Measurements from ENCODE around the gene TYROBP.
"Not testable (repeated sequence)": the region's sequence is repeated elsewhere in the genome, so short reads cannot be mapped to it uniquely, and the experiment has no call there.

TYROBP gene

DNA sequence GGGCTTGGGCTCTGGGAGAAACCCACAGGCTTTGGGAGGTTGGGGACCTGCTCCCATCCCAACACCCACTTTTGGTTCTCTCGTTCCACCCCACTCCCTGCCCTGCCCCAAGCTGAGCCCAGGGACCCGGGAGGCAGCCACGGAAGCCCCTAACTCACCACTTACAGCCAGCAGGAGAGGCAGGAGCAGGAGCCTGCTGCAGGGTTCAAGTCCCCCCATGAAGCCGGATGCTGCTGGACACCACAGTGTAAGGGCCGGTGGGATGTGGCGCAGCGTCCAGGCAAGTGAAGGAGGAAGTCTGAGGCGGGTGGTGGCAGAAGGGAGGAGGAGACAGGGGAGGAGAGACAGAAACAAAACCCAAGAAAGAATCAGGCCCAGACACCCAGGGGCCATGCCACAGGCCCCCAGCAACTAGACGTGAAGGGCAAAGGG is at the start of gene TYROBP:
TYROBP (minus strand) TSS at position 286 of the 432 bp plus-strand sequence; CDS start at position 219, 67 bp downstream.
- in situ Hi-C loops (cut with HindIII; ENCODE audit: low pct_ligation_motif_present, low pct_unique_long_range_greater_than_20kb, low sequenced_read_pairs): no loop called here
- no peak for DNase-seq

DNA sequence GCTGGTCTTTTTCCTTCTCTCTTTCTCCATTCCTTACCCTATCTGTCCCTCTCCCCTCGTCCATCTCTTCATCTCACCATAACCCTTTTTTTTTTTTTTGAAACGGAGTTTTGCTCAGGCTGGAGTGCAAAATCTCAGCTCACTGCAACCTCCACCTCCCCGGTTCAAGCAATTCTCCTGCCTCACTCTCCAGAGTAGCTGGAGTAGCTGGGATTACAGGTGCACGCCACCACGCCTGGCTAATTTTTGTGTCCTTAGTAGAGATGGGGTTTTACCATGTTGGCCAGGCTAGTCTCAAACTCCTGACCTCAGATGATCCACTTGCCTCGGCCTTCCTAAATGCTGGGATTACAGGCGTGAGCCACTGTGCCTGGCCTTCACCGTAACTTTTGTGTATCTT is 49.3 kb upstream of the TYROBP start:
- in situ Hi-C loops (cut with HindIII; ENCODE audit: low pct_ligation_motif_present, low pct_unique_long_range_greater_than_20kb, low sequenced_read_pairs); DNase-seq: not testable (repeated sequence)

DNA sequence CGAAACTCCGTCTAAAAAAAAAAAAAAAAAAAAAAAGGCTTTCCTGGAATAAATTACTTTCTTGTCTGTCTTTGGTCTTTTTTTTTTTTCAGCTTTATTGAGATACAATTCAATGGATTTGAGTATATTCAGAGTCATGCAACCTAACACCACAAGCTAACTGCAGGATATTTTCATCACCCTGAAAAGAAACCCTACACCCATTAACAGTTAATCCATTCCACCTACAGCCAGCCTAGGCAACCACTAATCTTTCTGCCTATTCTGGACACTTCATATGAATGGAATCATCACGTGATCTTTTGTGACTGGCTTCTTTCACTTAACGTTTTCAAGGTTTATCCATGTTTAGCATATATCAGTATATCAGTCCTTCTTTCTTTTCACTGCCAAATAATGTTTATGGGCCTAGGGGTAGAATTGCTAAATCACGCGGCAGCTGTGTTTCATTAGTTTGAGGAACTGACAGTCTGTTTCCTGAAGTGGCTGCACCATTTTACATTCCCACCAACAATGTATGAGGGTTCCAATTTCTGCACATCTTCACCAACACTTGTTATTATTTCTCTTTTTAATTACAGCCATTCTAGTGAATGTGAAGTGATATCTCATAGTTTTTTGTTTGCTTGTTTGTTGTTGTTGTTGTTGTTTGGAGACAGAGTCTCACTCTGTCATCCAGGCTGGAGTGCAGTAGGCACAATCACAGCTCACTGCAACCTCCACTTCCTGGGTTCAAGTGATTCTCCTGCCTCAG is 48.0 kb upstream of the TYROBP start:
- in situ Hi-C loops (cut with HindIII; ENCODE audit: low pct_ligation_motif_present, low pct_unique_long_range_greater_than_20kb, low sequenced_read_pairs): no loop called here

DNA sequence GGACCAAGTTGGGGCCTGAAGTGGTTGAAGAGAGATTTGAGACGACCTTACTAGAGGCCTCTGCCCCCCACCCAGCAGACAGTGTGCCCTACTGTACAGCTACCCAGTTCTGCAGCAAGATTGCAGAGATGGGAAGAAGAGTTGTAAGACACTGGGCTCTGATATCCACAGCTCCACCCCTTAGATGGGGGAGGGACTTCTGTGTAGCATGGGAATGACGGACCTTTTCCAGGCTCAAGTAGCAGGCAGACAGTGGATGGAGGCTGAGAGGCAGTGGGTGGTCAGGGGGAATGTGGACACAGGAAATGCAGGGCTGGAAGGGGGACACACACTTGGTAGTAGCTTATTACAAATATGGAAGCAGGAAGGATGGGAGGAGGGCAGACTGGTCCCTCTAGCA is 41.0 kb upstream of the TYROBP start:
- in situ Hi-C loops (cut with HindIII; ENCODE audit: low pct_ligation_motif_present, low pct_unique_long_range_greater_than_20kb, low sequenced_read_pairs): no loop called here
- DNase-seq: no peak

More for the DNA sequence above, 48.0 kb upstream of the TYROBP start:
- no peak for DNase-seq

DNA sequence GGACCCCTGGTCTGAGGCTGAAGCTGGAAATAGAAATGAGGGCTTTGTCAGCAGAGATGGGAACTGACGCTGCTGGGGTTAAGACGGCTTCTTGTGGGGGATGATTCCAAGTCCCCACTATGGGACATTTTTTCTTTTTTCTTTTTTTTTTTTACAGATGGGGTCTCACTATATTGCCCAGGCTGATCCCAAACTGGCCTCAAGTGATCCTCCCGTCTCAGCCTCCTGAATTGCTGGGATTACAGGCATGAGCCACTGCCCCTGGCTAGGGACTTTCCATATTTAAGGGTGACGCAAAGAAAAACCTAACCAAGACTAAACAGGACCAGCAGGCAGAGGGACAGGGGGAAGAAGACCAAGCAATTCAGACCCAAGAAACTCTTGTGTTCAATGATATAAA is 38.1 kb upstream of the TYROBP start:
- no peak for DNase-seq
- in situ Hi-C loops (cut with HindIII; ENCODE audit: low pct_ligation_motif_present, low pct_unique_long_range_greater_than_20kb, low sequenced_read_pairs): no loop called here

DNA sequence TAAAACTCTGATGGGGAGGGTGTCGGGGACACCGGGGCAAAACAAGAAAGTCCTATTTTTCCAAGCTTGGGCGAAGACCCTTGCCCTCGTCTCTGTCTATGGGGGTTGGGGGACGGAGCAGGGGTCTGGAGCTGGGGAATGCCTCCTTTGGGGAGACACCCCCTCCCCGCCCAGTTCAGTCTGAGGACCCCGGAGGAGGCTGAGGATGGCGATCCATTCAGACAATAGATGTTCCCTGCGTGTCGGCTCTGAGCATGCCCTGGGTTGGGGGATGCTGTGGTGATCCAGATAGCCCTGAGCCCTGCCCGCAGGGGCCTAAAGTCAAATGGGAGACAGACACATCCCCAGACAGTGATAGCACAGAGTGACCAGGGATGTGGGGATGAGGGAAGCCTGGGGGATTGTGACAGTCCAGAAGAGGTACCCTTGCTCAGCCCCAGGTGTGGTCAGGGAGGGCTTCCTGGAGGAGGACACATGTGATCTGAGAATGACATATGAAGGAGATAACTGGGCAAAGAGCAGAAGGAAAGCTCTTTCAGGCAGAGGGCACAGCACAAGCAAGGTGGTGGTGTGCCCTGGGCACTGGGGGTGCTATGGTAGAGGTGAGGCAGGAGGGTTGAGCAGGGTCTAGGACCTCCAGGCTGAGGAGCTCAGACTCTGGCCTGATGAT is 37.2 kb upstream of the TYROBP start:
- no peak for DNase-seq
- in situ Hi-C loops (cut with HindIII; ENCODE audit: low pct_ligation_motif_present, low pct_unique_long_range_greater_than_20kb, low sequenced_read_pairs): no loop called here

DNA sequence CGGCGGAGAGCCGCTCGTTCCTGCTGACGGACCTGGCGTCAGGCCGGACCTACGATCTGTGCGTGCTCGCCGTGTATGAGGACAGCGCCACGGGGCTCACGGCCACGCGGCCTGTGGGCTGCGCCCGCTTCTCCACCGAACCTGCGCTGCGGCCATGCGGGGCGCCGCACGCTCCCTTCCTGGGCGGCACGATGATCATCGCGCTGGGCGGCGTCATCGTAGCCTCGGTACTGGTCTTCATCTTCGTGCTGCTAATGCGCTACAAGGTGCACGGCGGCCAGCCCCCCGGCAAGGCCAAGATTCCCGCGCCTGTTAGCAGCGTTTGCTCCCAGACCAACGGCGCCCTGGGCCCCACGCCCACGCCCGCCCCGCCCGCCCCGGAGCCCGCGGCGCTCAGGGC is 36.5 kb upstream of the TYROBP start:
- in situ Hi-C loops (cut with HindIII; ENCODE audit: low pct_ligation_motif_present, low pct_unique_long_range_greater_than_20kb, low sequenced_read_pairs): no loop called here
- no peak for DNase-seq

DNA sequence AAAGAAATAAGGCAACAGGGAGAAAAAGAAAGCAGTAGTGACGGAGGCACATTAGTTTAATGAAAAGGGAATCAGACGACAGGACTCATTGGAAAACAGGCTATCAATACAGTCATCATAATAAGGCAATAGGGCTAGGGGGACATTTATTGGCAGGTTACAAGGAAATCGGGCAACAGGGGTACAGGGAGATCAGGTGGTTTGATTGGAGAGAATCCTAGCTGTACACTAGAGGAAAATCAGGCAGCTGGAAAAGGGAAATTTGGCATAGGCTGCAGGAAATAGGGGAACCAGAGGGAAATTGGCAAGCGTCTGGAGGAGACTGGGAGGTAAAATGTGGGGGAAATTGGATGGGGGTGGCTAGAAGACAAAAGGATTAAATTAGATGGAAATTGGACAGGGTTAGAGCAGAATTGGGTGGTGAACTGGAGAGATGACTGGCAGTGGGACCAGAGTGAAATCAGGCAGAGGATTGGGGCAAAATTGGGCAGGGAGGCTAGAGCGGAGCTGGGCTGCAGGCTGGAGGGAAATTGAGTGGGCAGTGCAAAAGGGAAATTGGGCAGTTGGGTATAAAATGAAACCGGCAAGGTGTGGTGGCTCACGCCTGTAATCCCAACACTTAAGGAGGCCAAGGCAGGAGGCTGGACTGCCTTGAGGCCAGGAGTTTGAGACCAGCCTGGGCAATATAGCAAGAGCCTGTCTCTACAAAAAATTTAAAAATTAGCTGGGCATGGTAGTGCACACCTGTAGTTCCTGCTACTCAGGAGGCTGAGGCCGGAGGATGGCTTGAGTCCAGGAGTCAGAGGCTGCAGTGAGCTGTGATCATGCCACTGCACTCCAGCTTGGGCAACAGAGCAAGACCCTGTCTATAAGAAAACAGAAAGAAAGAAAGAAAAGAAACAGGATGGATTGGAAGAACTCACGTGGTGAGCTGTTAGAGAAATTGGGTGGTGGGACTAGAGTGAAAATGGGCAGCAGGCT is 35.5 kb upstream of the TYROBP start:
- in situ Hi-C loops (cut with HindIII; ENCODE audit: low pct_ligation_motif_present, low pct_unique_long_range_greater_than_20kb, low sequenced_read_pairs): no loop called here
- DNase-seq: no peak

DNA sequence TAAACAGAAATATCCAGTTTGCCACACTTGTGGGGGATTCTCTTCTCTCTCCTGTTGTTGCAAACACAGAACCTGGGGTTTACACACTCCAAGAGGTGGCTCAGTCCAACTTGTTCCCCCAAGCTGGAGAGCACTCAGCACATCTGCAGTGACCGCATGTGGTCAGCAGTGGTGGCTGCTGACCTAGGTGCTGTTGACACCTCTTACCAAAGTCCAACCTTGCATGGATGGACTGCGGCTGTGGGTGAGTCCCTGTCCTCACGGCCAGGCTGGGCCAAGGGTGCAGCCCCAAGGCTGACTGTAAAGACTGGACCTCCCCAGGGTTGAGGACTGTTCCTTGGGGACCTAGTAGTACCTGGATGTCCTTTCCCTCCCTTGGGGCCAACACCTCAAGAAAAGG is 34.1 kb upstream of the TYROBP start:
- in situ Hi-C loops (cut with HindIII; ENCODE audit: low pct_ligation_motif_present, low pct_unique_long_range_greater_than_20kb, low sequenced_read_pairs): no loop called here
- no peak for DNase-seq

DNA sequence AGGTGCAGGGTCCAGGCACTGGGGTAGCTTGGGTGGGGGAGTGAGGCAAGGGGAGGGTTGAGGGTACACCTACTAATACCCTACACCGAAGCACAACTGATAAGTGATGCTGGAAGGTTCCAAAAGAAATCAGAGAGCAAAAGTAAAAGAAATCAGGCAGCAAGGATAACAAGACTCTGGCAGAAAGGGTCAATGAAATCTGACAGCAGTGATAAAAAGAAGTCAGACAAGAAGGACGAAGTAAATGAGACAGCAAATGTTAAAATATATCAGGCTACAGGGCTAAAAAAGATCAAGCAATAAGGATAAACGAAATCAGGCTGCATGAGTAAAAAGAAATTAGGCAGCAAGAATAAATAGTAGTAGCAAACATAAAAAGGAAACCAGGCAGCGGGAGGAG is 32.7 kb upstream of the TYROBP start:
- in situ Hi-C loops (cut with HindIII; ENCODE audit: low pct_ligation_motif_present, low pct_unique_long_range_greater_than_20kb, low sequenced_read_pairs): no loop called here
- no peak for DNase-seq

DNA sequence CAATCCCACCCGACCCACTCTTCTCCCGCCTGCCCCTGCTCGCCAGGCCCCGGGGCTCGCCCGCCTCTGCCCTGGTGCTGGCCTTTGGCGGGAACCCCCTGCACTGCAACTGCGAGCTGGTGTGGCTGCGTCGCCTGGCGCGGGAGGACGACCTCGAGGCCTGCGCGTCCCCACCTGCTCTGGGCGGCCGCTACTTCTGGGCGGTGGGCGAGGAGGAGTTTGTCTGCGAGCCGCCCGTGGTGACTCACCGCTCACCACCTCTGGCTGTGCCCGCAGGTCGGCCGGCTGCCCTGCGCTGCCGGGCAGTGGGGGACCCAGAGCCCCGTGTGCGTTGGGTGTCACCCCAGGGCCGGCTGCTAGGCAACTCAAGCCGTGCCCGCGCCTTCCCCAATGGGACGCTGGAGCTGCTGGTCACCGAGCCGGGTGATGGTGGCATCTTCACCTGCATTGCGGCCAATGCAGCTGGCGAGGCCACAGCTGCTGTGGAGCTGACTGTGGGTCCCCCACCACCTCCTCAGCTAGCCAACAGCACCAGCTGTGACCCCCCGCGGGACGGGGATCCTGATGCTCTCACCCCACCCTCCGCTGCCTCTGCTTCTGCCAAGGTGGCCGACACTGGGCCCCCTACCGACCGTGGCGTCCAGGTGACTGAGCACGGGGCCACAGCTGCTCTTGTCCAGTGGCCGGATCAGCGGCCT is 32.1 kb upstream of the TYROBP start:
- in situ Hi-C loops (cut with HindIII; ENCODE audit: low pct_ligation_motif_present, low pct_unique_long_range_greater_than_20kb, low sequenced_read_pairs): no loop called here
- no peak for DNase-seq

DNA sequence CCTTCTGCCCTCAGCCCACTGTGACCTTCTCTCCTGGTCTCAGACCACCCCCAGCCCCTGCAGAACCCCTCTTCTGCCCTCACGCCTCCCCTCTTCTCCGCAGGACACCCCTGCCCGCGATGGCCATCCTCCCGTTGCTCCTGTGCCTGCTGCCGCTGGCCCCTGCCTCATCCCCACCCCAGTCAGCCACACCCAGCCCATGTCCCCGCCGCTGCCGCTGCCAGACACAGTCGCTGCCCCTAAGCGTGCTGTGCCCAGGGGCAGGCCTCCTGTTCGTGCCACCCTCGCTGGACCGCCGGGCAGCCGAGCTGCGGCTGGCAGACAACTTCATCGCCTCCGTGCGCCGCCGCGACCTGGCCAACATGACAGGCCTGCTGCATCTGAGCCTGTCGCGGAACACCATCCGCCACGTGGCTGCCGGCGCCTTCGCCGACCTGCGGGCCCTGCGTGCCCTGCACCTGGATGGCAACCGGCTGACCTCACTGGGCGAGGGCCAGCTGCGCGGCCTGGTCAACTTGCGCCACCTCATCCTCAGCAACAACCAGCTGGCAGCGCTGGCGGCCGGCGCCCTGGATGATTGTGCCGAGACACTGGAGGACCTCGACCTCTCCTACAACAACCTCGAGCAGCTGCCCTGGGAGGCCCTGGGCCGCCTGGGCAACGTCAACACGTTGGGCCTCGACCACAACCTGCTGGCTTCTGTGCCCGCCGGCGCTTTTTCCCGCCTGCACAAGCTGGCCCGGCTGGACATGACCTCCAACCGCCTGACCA is 31.4 kb upstream of the TYROBP start:
- DNase-seq: no peak
- in situ Hi-C loops (cut with HindIII; ENCODE audit: low pct_ligation_motif_present, low pct_unique_long_range_greater_than_20kb, low sequenced_read_pairs): no loop called here

DNA sequence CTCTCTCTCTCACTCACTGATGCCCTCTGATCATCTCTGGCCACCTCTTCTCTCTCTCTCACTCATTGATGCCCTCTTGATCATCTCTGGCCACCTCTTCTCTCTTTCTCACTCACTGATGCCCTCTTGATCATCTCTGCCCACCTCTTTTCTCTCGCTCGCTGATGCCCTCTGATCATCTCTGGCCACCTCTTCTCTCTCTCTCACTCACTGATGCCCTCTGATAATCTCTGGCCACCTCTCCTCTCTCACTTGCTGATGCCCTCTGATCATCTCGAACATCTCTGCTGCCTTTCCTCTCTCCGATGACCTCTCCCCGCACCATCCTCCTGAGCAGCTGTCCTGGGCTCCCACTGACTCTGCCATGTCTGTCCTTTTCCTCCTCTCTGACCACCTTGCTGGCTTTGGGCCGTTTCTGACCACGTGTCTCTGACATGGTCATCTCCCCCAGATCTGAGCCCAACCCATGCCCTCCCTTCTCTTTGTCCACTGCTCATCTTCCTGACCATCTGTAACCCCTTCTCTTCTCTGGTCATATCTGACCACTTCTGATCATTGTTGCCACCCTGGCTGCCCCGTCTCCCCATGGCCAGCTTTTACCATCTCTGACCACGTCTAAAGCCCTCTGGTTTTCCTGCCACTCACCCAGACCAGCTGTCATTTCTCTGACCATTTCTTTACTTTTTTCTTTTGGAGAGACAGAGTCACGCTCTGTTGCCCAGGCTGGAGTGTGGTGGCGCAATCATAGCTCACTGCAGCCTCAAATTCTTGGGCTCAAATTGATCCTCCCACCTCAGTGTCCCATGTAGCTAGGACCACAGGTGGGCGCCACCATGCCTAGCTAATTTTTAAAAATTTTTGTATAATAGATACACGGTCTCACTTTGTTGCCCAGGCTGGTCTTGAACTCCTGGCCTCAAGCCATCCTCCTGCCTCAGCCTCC is 30.5 kb upstream of the TYROBP start:
- in situ Hi-C loops (cut with HindIII; ENCODE audit: low pct_ligation_motif_present, low pct_unique_long_range_greater_than_20kb, low sequenced_read_pairs): no loop called here

DNA sequence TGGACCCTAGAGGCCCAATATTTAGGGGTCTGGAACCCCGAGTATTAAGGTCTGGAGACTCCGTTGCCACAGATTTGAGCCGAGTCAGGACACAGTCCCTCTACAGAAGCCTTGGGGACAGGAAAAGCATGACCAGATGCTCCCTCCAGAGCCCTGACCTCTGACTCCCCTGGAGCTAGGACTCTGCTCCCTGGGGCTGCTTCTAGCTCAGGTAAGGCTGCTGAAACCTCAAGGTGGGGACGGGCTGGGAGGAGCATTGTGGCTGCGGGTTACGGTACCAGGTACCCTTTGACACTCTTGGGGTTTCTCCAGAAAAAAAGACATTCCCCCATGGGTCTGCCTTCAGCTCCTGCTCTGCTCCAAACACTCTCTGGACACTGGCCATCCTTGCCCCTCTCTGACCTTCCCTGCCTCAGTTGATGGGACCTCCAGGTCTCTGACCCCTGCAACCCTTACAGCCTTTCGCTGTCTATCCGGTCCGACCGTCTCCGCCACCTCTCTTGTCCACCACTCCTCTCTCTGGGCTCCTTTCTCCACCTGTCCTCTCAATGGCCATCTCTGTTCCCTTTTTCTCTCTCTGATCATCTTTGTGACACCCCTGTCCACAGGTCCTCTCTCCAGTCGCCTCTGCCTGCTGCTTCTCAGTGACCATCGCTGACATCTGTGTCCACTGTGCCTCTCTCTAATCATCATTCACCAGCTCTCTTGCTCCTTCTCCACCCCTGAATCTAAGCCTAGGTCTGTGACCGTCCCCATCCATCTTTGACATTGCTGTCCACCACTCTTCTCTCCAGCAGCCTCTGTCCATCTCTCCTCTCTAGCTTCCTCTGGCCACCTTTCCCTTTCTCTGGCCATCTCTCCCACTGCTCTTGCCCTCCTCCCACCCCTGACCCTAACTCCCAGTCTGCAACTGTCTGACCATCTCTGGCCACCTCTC is 29.5 kb upstream of the TYROBP start:
- in situ Hi-C loops (cut with HindIII; ENCODE audit: low pct_ligation_motif_present, low pct_unique_long_range_greater_than_20kb, low sequenced_read_pairs): no loop called here
- no peak for DNase-seq

More for the DNA sequence above, 30.5 kb upstream of the TYROBP start:
- DNase-seq: no peak

DNA sequence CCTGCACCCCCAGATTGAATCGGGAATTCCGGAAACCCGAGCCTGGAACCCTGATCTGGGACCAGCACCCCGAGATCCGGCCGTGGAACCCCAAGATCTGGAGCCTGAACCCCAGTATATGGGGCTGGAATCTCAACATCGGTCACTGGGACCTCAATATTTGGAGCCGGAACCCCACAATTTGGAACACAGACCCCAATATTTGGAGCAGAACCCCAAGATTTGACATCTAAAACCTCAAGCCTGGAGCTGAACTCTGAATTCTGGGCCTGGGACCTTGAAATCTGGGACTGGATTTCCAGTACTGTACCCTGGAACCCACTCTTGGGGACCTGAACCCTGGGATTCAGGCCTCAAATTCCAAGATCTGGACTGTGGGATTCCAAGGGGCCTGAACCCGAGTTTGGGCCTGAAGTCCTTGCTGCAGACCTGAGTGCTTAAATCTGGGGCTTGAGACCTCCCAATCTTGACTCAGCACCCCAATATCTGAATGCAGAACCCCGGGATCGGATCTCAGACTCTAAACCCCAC is 28.7 kb upstream of the TYROBP start:
- in situ Hi-C loops (cut with HindIII; ENCODE audit: low pct_ligation_motif_present, low pct_unique_long_range_greater_than_20kb, low sequenced_read_pairs): no loop called here

More for the DNA sequence above, 28.7 kb upstream of the TYROBP start:
- no peak for DNase-seq
